MCF 10A (cell line): ENCODE results near the gene TRAPPC1. TPM values are rescaled to one million over a fixed set of nuclear protein-coding genes. Genes with fewer than 3 reads are reported as not detected.
"Not testable (repeated sequence)": the region's sequence is repeated elsewhere in the genome, so short reads cannot be mapped to it uniquely, and the experiment has no call there.

ENCODE experiments used
- BruUV-seq: library from RNA; stranded (reverse); fragments of 400-500 nt; replicated peaks from 2 replicates; lab custom pipeline; 2021; lab: Mats Ljungman, UMichigan
- CTCF ChIA-PET: fragments of 300-600 bp; sonication (Branson Sonifier 250); formaldehyde crosslinking; extraction: SDS; loops from one replicate; lab custom pipeline; 2021; ENCODE audit warnings: antibody characterized with exemption, inconsistent platforms; lab: Yijun Ruan, JAX
- POLR2A ChIA-PET: fragments of 300-600, 350-650 bp; sonication (Branson Sonifier 250); formaldehyde crosslinking; extraction: SDS; loops from one replicate; lab custom pipeline; 2020; ENCODE audit warnings: antibody characterized with exemption, inconsistent platforms; lab: Yijun Ruan, JAX
- DNase-seq: peaks from one replicate; pipeline ENCODE4 v3.0.0-alpha.2; 2018; ENCODE audit not compliant: unreplicated experiment
- H3K27ac Mint-ChIP-seq: one replicate; pipeline ENCODE4 v1.8.0; 2022; ENCODE audit warnings: mild to moderate bottlenecking, low read depth, mixed read lengths; ENCODE audit not compliant: unreplicated experiment
- H3K27me3 Mint-ChIP-seq: one replicate; pipeline ENCODE4 v1.8.0; 2022; ENCODE audit warnings: mixed read lengths; ENCODE audit not compliant: insufficient read depth, unreplicated experiment
- H3K36me3 Mint-ChIP-seq: one replicate; pipeline ENCODE4 v1.8.0; 2022; ENCODE audit warnings: mild to moderate bottlenecking, moderate library complexity, mixed read lengths; ENCODE audit not compliant: insufficient read depth, unreplicated experiment
- H3K4me1 Mint-ChIP-seq: one replicate; pipeline ENCODE4 v1.8.0; 2022; ENCODE audit warnings: mixed read lengths; ENCODE audit not compliant: insufficient read depth, unreplicated experiment
- H3K4me3 Mint-ChIP-seq: one replicate; pipeline ENCODE4 v1.8.0; 2022; ENCODE audit warnings: mild to moderate bottlenecking, moderate library complexity, mixed read lengths; ENCODE audit not compliant: unreplicated experiment
- H3K9me3 Mint-ChIP-seq: one replicate; pipeline ENCODE4 v1.8.0; 2022; ENCODE audit warnings: mixed read lengths; ENCODE audit not compliant: unreplicated experiment
- CTCF ChIP-seq: fragments of 200-600 bp; IDR thresholded peaks from one replicate; pipeline ENCODE4 v1.8.0; 2022; ENCODE audit warnings: antibody characterized with exemption, mild to moderate bottlenecking; ENCODE audit not compliant: unreplicated experiment
- intact Hi-C: fragments of 100-400 bp; cut with micrococcal nuclease; formaldehyde crosslinking; loops from 2 replicates; pipeline ENCODE4 v1.14.1; 2022
- total RNA-seq: library from RNA; stranded (reverse); gene quantifications from 2 replicates; pipeline ENCODE4 v1.2.3, GENCODE V29; 2022

The TRAPPC1 gene
- total RNA-seq, 1 experiment from 2014 or later, result 80.0 TPM

- DNase-seq, result no peak
- ChIA-PET POLR2A (interaction anchor here (0.7 to 1.0 kb wide), 3 partner anchors 17 to 97 kb away, joined by 3 to 4 read pairs (median 3); no protein-coding TSS in a partner anchor), CTCF (interaction anchor here (0.8 kb wide), 1 partner anchor 98 kb away, joined by 3 read pairs; no protein-coding TSS in a partner anchor)
- H3K4me1 Mint-ChIP-seq, result peaks cover 6% of the 10 kb centered on the region
- no peaks in the 10 kb centered on the region for H3K36me3 Mint-ChIP-seq
- H3K27ac Mint-ChIP-seq, result no peak overlapping the region
- no peak for TF ChIP-seq CTCF
- H3K4me3 Mint-ChIP-seq, result no peak overlapping the region
- no peaks in the 10 kb centered on the region for H3K9me3 Mint-ChIP-seq
- H3K27me3 Mint-ChIP-seq, result no peaks in the 10 kb centered on the region
- intact Hi-C loops, result no loop called here
- BruUV-seq, result no TSS peak
Observed at GRCh38 chr17:7955414-7956227, 23.9 kb upstream of the TRAPPC1 start.

GRCh38 chr17:7953266-7953665 lies 21.5 kb upstream of the TRAPPC1 start:
- H3K27me3 Mint-ChIP-seq, DNase-seq, H3K9me3 Mint-ChIP-seq, intact Hi-C loops, H3K27ac Mint-ChIP-seq, BruUV-seq, H3K4me1 Mint-ChIP-seq, H3K4me3 Mint-ChIP-seq: not testable (repeated sequence)
- peaks cover 17% of the 10 kb centered on the region for H3K36me3 Mint-ChIP-seq
- POLR2A ChIA-PET, result interaction anchor here (1.3 kb wide), 1 partner anchor 21 kb away, joined by 6 read pairs; no protein-coding TSS in a partner anchor
- CTCF ChIA-PET, result interaction anchor here (0.6 to 0.8 kb wide), 5 partner anchors 10 to 1764 kb away, joined by 3 read pairs; no protein-coding TSS in a partner anchor

DNA sequence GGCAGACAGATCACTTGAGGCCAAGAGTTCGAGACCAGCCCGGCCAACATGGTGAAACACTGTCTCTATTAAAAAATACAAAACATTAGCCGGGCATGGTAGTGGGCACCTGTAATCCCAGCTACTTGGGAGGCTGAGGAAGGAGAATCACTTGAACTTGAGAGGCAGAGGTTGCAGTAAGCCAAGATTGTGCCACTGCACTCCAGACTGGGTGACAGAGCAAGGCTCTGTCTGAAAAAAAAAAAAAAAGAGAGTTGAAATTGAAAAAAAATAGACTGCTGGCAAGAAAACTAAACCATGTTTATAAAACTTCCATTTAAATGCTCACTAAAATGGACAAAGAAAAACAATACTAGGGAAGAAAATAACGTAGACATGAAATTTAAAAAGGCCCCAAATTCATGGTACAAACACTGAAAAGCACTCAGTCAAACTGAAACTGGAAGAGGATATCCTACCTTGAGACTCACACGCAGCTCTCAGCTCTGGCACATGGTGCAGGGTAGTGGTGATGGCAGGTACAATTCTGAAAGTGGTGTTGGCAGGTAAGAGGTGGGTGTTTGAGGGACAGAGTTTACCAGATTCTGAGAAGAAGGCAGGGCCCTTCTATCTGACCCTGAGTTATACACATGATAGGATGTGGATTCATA lies 19.5 kb upstream of the TRAPPC1 start:
- no peaks in the 10 kb centered on the region for H3K4me1 Mint-ChIP-seq
- H3K36me3 Mint-ChIP-seq, result peaks cover 32% of the 10 kb centered on the region
- intact Hi-C loops, result no loop called here
- H3K9me3 Mint-ChIP-seq, result no peaks in the 10 kb centered on the region
- H3K27ac Mint-ChIP-seq, result no peak overlapping the region
- no peaks in the 10 kb centered on the region for H3K27me3 Mint-ChIP-seq
- no peak for TF ChIP-seq CTCF
- ChIA-PET CTCF (no interaction called here), POLR2A (no interaction called here)
- no peak for DNase-seq
- BruUV-seq, result no TSS peak
- H3K4me3 Mint-ChIP-seq, result no peak overlapping the region

DNA sequence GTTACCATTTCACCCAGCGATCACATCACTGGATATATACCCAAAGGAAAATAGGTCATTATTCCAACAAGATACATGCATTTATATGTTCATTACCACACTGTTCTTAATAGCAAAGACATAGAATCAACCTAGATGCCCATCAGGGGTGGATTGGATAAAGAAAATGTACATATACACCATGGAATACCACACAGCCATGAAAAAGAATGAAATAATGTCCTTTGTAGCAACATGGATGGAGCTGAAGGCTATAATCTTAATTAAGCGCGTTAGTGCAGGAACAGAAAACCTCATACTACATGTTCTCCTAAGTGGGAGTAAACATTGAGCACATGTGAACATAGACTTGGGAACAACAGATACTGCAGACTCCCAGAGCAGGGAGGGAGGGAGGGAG lies 18.8 kb upstream of the TRAPPC1 start:
- Mint-ChIP-seq H3K27me3 (no peaks in the 10 kb centered on the region), H3K9me3 (no peaks in the 10 kb centered on the region), H3K4me3 (no peak overlapping the region), H3K4me1 (no peaks in the 10 kb centered on the region), H3K36me3 (peaks cover 38% of the 10 kb centered on the region), H3K27ac (no peak overlapping the region)
- intact Hi-C loops, result no loop called here
- no TSS peak for BruUV-seq
- TF ChIP-seq CTCF, result no peak
- DNase-seq, result no peak
- ChIA-PET CTCF (interaction anchor here (0.6 kb wide), 1 partner anchor 184 kb away, joined by 4 read pairs; no protein-coding TSS in a partner anchor), POLR2A (no interaction called here)
